Ovary (tissue), 9 donors: ENCODE measurements around the gene PTPN1. TPM values are rescaled to one million over a fixed set of nuclear protein-coding genes. Genes with fewer than 3 reads are reported as not detected.

Experiments
- DNase-seq, 5 donors: peaks; one replicate each; pipeline ENCODE4 v3.0.0-alpha.2; 2019 to 2020
- H3K27ac ChIP-seq, 2 donors: fragments of 200-600 bp; one replicate each; pipeline versions ENCODE4 v1.5.1 to v1.8.0; 2019 to 2022
- H3K27me3 ChIP-seq: fragments of 200-600 bp; one replicate; pipeline ENCODE4 v1.8.0; 2022
- H3K36me3 ChIP-seq: fragments of 200-600 bp; sonication (generic); one replicate; pipeline ENCODE4 v1.5.1; 2019
- H3K4me1 ChIP-seq: one replicate; pipeline ENCODE4 v1.8.1; 2013; ENCODE audit warnings: mild to moderate bottlenecking, moderate library complexity; ENCODE audit not compliant: insufficient read depth
- H3K4me3 ChIP-seq: fragments of 200-600 bp; sonication (generic); one replicate; pipeline ENCODE4 v1.5.1; 2017
- H3K9me3 ChIP-seq, 2 donors: fragments of 200-600 bp in 1 of 2; sonication (generic) in 1 of 2; one replicate each; pipeline versions ENCODE4 v1.5.1 to v1.8.1; 2013 to 2019; ENCODE audit warnings: mild to moderate bottlenecking in 1 of 2, moderate library complexity in 1 of 2
- CTCF ChIP-seq, 3 donors: fragments of 450-650 bp in 2 of 3; fragments of 200-600 bp in 1 of 3; IDR thresholded peaks; one replicate each; pipeline versions ENCODE4 v1.5.1 to v1.8.0; 2016 to 2022; ENCODE audit warnings: antibody characterized with exemption in 3 of 3, mild to moderate bottlenecking in 1 of 3
- EP300 ChIP-seq: sonication (generic); formaldehyde crosslinking; IDR thresholded peaks from one replicate; pipeline ENCODE4 v1.6.1; 2017; ENCODE audit warnings: antibody characterized with exemption
- POLR2A ChIP-seq: fragments of 450-650 bp; IDR thresholded peaks from one replicate; pipeline ENCODE4 v1.6.1; 2017; ENCODE audit warnings: antibody characterized with exemption, mild to moderate bottlenecking, moderate library complexity
- WGBS, 3 donors: extraction: QIAGEN DNeasy Blood & Tissue Kit in 1 of 3; methylation state at CpG; one replicate each; pipeline versions ENCODE4 v1.1.5 to v1.1.7; 2013 to 2017; 5-methylcytosine and 5-hydroxymethylcytosine counted together
- intact Hi-C, 4 donors: fragments of 100-400 bp; cut with DNase I; formaldehyde crosslinking; loops; one replicate each; pipeline versions ENCODE4 v1.11.0 to v1.15.1; 2022 to 2023
- polyA plus RNA-seq, 2 donors: library from polyadenylated mRNA; stranded (reverse); fragments of 200-250 nt in 1 of 2; fragments of 350-450 nt in 1 of 2; fragmentation: Illumina TruSeq in 1 of 2; extraction: RNeasy Lipid Tissue Mini Kit (QIAGEN cat#74804) in 1 of 2; gene quantifications; one replicate each; pipeline ENCODE4 v1.2.3, GENCODE V29; 2013 to 2014
- total RNA-seq, 7 donors: library from RNA; depleted of rRNA in 2 of 7; stranded (reverse); fragments of >200 nt in 2 of 7; fragmentation: NEBNext Ultra II Directional in 3 of 7; extraction: Animal tissue kit (Norgen Biotek cat#: 25700) in 3 of 7; gene quantifications; one replicate each; pipeline versions ENCODE4 v1.1.0 to v1.2.4, GENCODE V29; 2016 to 2023
- donor health status: DM: no; HTN: no; CAD: no; lungs with moderate emphysema.
- donor health status: DM: no; HTN: no; CAD: no.
- donor health status: Bipolar disorder and iron deficiency.
- donor health status: DM: yes; HTN: yes; CAD: no.
- donor health status: DM: no; HTN: no; CAD: no.
- donor health status: DM: yes; HTN: yes; CAD: no.

PTPN1 gene
- total and polyA plus RNA-seq, 9 donors, result 17.6 to 36.7 (median 26.6) TPM

GRCh38 chr20:50468378-50468798 lies 41.8 kb upstream of the PTPN1 start:
- H3K27me3 ChIP-seq, result no peaks in the 10 kb centered on the region
- intact Hi-C loops, result loop anchor here (5.0 to 10.0 kb wide), 4 partner anchors 109 to 484 kb away; partner anchors contain the start of gene SNAI1 (in 1 of the 4)
- no peak overlapping the region for H3K27ac ChIP-seq
- H3K36me3 ChIP-seq, result no peaks in the 10 kb centered on the region
- 69 to 83% (median 70%) methylated on average over 2 of the region's 2 CpGs for WGBS, 3 donors
- no peaks in the 10 kb centered on the region for H3K9me3 ChIP-seq
- no peak for TF ChIP-seq POLR2A
- no peak for TF ChIP-seq CTCF (IDR thresholded peaks at IDR 0.05)
- no peak for TF ChIP-seq EP300
- H3K4me1 ChIP-seq, result peaks cover 6% of the 10 kb centered on the region
- H3K4me3 ChIP-seq, result no peak overlapping the region
- no peak for DNase-seq

- intact Hi-C loops, result loop anchor here (5.0 to 10.0 kb wide), 4 partner anchors 108 to 484 kb away; partner anchors contain the start of gene SNAI1 (in 1 of the 4)
- H3K4me3 ChIP-seq, result no peak overlapping the region
- H3K27me3 ChIP-seq, result no peaks in the 10 kb centered on the region
- no peaks in the 10 kb centered on the region for H3K36me3 ChIP-seq
- DNase-seq, result no peak
- TF ChIP-seq CTCF (IDR thresholded peaks at IDR 0.05), result no peak
- TF ChIP-seq EP300, result no peak
- TF ChIP-seq POLR2A, result no peak
- H3K27ac ChIP-seq, result no peak overlapping the region
- no peaks in the 10 kb centered on the region for H3K9me3 ChIP-seq
- peaks cover 5% of the 10 kb centered on the region for H3K4me1 ChIP-seq
- 69 to 79% (median 71%) methylated on average over 4 of the region's 4 CpGs for WGBS, 3 donors
Measured at GRCh38 chr20:50469176-50469723, 40.9 kb upstream of the PTPN1 start.

DNA sequence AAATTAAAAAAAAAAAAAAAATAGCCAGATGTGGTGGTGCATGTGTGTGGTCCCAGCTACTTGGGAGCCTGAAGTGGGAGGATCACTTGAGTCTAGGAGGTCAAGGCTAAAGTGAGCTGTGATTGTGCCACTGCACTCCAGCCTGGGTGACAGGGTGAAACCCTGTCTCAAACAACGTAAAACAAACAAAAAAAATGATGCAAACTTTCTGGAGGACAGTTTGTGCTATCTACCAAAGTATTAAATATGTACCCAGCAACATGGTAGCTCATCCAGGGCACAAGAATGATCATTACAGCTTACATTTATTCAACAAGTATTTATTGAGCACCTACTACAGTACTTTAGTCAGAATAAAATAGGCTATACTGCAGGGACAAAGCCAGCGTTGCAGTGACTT lies 40.4 kb upstream of the PTPN1 start:
- Histone ChIP-seq H3K4me3 (no peak overlapping the region), H3K27me3 (no peaks in the 10 kb centered on the region), H3K9me3 (no peaks in the 10 kb centered on the region), H3K4me1 (peaks cover 5% of the 10 kb centered on the region), H3K36me3 (no peaks in the 10 kb centered on the region), H3K27ac (no peak overlapping the region)
- TF ChIP-seq CTCF (IDR thresholded peaks at IDR 0.05) (no peak), POLR2A (no peak), EP300 (no peak)
- intact Hi-C loops, result loop anchor here (5.0 to 10.0 kb wide), 5 partner anchors 108 to 485 kb away; partner anchors contain the start of gene SNAI1 (in 1 of the 4)
- DNase-seq, result no peak
- 79 to 94% (median 85%) methylated on average over 2 of the region's 2 CpGs for WGBS, 3 donors

DNA sequence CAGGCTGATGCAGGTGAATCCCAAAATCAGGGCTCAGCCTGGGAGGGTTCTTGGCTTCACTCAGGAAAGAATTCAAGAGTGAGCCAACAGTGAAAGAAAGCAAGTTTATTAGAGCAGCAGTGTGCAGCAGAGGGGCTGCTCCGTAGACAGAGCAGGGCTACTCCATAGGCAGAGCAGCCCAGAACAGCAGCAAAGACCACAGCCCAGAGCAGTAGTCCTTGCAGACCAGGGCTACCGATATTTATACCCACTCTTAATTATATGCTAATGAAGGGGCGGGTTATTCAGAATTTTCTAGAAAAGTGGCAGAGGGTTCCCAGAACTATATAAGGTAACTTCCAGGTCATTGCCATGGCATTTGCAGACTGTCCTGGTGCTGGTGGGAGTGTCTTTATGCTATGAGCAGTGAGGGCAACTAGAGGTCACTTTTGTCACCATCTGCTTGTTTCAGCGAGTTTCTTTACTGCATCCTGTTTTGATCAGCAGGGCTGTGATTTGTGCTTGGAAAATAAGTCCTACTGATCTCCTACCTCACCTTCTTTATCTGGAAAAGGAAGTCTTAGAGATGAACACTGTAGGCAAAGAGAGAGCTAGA lies 39.8 kb upstream of the PTPN1 start:
- TF ChIP-seq POLR2A, result no peak
- no peak for TF ChIP-seq EP300
- no peak for TF ChIP-seq CTCF (IDR thresholded peaks at IDR 0.05)
- Histone ChIP-seq H3K4me1 (peaks cover 5% of the 10 kb centered on the region), H3K27ac (no peak overlapping the region), H3K9me3 (no peaks in the 10 kb centered on the region), H3K4me3 (no peak overlapping the region), H3K36me3 (no peaks in the 10 kb centered on the region), H3K27me3 (no peaks in the 10 kb centered on the region)
- WGBS, 3 donors, result 66 to 71% (median 67%) methylated on average over 4 of the region's 4 CpGs
- DNase-seq, result no peak
- intact Hi-C loops, result loop anchor here in 1 of 4 donors (10.0 kb wide), 1 partner anchor 114 kb away; no protein-coding TSS in a partner anchor
